Loucy (cell line): ENCODE measurements around the gene ATAD5.
"Not testable (repeated sequence)": the region's sequence is repeated elsewhere in the genome, so short reads cannot be mapped to it uniquely, and the experiment has no call there.

ENCODE experiments used
- H2AFZ ChIP-seq: fragments of 200-600 bp; sonication (generic); 2 replicates; pipeline ENCODE4 v1.6.0; 2016; ENCODE audit warnings: antibody characterized with exemption, mild to moderate bottlenecking, low read length, moderate library complexity
- H3F3A ChIP-seq: fragments of 200-600 bp; 2 replicates; pipeline ENCODE4 v1.6.0; 2016; ENCODE audit warnings: antibody characterized with exemption, low read depth, mild to moderate bottlenecking
- H3K27me3 ChIP-seq: fragments of 200-600 bp; sonication (generic); 2 replicates; pipeline ENCODE4 v1.6.1; 2014; ENCODE audit warnings: low read length, mild to moderate bottlenecking; ENCODE audit not compliant: insufficient read depth, poor library complexity, severe bottlenecking
- H3K36me3 ChIP-seq: fragments of 200-600 bp; sonication (generic); 2 replicates; pipeline ENCODE4 v1.6.1; 2016; ENCODE audit warnings: low read length; ENCODE audit not compliant: insufficient read depth
- H3K4me1 ChIP-seq: fragments of 200-600 bp; sonication (generic); 2 replicates; pipeline ENCODE4 v1.5.1; 2014; ENCODE audit warnings: low read length, mild to moderate bottlenecking; ENCODE audit not compliant: insufficient read depth, poor library complexity, severe bottlenecking
- H3K4me2 ChIP-seq: fragments of 200-600 bp; sonication (generic); 2 replicates; pipeline ENCODE4 v1.6.0; 2014; ENCODE audit warnings: antibody characterized with exemption, low read length, low read depth, mild to moderate bottlenecking; ENCODE audit not compliant: poor library complexity, severe bottlenecking
- H3K4me3 ChIP-seq: fragments of 200-600 bp; sonication (generic); 2 replicates; pipeline ENCODE4 v1.5.1; 2014; ENCODE audit warnings: low read length, mild to moderate bottlenecking, mixed read lengths; ENCODE audit not compliant: poor library complexity, severe bottlenecking
- H3K79me2 ChIP-seq: fragments of 200-600 bp; sonication (generic); 2 replicates; pipeline ENCODE4 v1.6.1; 2014; ENCODE audit warnings: low read length; ENCODE audit not compliant: insufficient read depth
- H3K9ac ChIP-seq: fragments of 200-600 bp; sonication (generic); 2 replicates; pipeline ENCODE4 v1.6.0; 2014; ENCODE audit warnings: mild to moderate bottlenecking, low read depth, low read length, moderate library complexity; ENCODE audit not compliant: poor library complexity, severe bottlenecking
- H3K9me2 ChIP-seq: fragments of 200-600 bp; sonication (generic); replicated peaks from 2 replicates; pipeline ENCODE4 v1.6.1; 2016; ENCODE audit warnings: low read depth, low read length, mixed read lengths
- H3K9me3 ChIP-seq: fragments of 200-600 bp; sonication (generic); 2 replicates; pipeline ENCODE4 v1.6.1; 2014; ENCODE audit warnings: mild to moderate bottlenecking, antibody characterized with exemption, low read length, low read depth; ENCODE audit not compliant: insufficient read depth
- H4K20me1 ChIP-seq: fragments of 200-600 bp; sonication (generic); 2 replicates; pipeline ENCODE4 v1.6.0; 2014; ENCODE audit warnings: antibody characterized with exemption, low read length, mild to moderate bottlenecking; ENCODE audit not compliant: insufficient read depth, poor library complexity, severe bottlenecking
- CTCF ChIP-seq: fragments of 200-600 bp; sonication (generic); conservative IDR thresholded peaks from 2 replicates; pipeline ENCODE4 v1.5.1; 2014; ENCODE audit warnings: mild to moderate bottlenecking, antibody characterized with exemption, low read length
- EZH2phosphoT487 ChIP-seq: fragments of 200-600 bp; IDR thresholded peaks from 2 replicates; pipeline ENCODE4 v1.6.1; 2018; ENCODE audit warnings: antibody characterized with exemption, mild to moderate bottlenecking, moderate library complexity, borderline replicate concordance

ATAD5 gene

GRCh38 chr17:30812218-30813177, 19.3 kb upstream of the ATAD5 start:
- no peaks in the 10 kb centered on the region; the same call in none of the 2 replicates for H3K36me3 ChIP-seq
- H3K9me3 ChIP-seq = no peaks in the 10 kb centered on the region
- peak overlapping the region; percentile 14 for H3K4me2 ChIP-seq
- H3K27me3 ChIP-seq = no peaks in the 10 kb centered on the region
- no peak overlapping the region for H3K9ac ChIP-seq
- no peak overlapping the region for H3K4me3 ChIP-seq
- H2AFZ ChIP-seq = no peak overlapping the region
- peaks cover 8% of the 10 kb centered on the region for H3F3A ChIP-seq
- peaks cover 74% of the 10 kb centered on the region for H3K79me2 ChIP-seq
- TF ChIP-seq EZH2phosphoT487 (no peak), CTCF (no peak)
- no peaks in the 10 kb centered on the region for H3K9me2 ChIP-seq
- H4K20me1 ChIP-seq = no peaks in the 10 kb centered on the region
- peaks cover 32% of the 10 kb centered on the region for H3K4me1 ChIP-seq

- H3K9me2 ChIP-seq, H3K27me3 ChIP-seq, H3K4me2 ChIP-seq, H4K20me1 ChIP-seq, H3K4me3 ChIP-seq, H3K9me3 ChIP-seq, H3F3A ChIP-seq, H3K36me3 ChIP-seq, H2AFZ ChIP-seq, H3K9ac ChIP-seq: not testable (repeated sequence)
- Histone ChIP-seq H3K4me1 (peaks cover 28% of the 10 kb centered on the region), H3K79me2 (peaks cover 84% of the 10 kb centered on the region)
Observed at GRCh38 chr17:30814236-30814635, 17.5 kb upstream of the ATAD5 start.

- H3K79me2 ChIP-seq = peaks cover 86% of the 10 kb centered on the region
- H3K36me3 ChIP-seq, H3K9me2 ChIP-seq, H2AFZ ChIP-seq, H3K9me3 ChIP-seq, H3K4me3 ChIP-seq, H4K20me1 ChIP-seq, H3F3A ChIP-seq, H3K27me3 ChIP-seq, H3K4me2 ChIP-seq, H3K9ac ChIP-seq: not testable (repeated sequence)
- peaks cover 28% of the 10 kb centered on the region for H3K4me1 ChIP-seq
Observed at GRCh38 chr17:30814860-30815259, 16.9 kb upstream of the ATAD5 start.

GRCh38 chr17:30816165-30816564, 15.6 kb upstream of the ATAD5 start:
- no peaks in the 10 kb centered on the region for H3K9me3 ChIP-seq
- peaks cover 38% of the 10 kb centered on the region for H3K4me1 ChIP-seq
- H3K36me3 ChIP-seq = no peaks in the 10 kb centered on the region; the same call in 1 of the 2 replicates
- TF ChIP-seq EZH2phosphoT487 (no peak), CTCF (no peak)
- H3F3A ChIP-seq = peaks cover 8% of the 10 kb centered on the region; the same call in 1 of the 2 replicates
- no peak overlapping the region for H3K4me2 ChIP-seq
- H3K9ac ChIP-seq = no peak overlapping the region
- no peaks in the 10 kb centered on the region for H3K27me3 ChIP-seq
- H3K9me2 ChIP-seq = no peaks in the 10 kb centered on the region
- no peak overlapping the region for H3K4me3 ChIP-seq
- peaks cover 2% of the 10 kb centered on the region for H4K20me1 ChIP-seq
- H2AFZ ChIP-seq = no peak overlapping the region
- peaks cover 87% of the 10 kb centered on the region for H3K79me2 ChIP-seq
